Measurements from ENCODE around the gene STXBP3. TPM values are rescaled to one million over a fixed set of nuclear protein-coding genes. Genes with fewer than 3 reads are reported as not detected.
A peak's percentile ranks its signal among the peaks of the same experiment; 100 is the strongest.

The STXBP3 gene
- total and polyA plus RNA-seq, 2 of the 8 experiments (the other 6 are each of a cell fraction or from before 2014, with no cell fraction given): 6.0 to 38.5 TPM

DNA sequence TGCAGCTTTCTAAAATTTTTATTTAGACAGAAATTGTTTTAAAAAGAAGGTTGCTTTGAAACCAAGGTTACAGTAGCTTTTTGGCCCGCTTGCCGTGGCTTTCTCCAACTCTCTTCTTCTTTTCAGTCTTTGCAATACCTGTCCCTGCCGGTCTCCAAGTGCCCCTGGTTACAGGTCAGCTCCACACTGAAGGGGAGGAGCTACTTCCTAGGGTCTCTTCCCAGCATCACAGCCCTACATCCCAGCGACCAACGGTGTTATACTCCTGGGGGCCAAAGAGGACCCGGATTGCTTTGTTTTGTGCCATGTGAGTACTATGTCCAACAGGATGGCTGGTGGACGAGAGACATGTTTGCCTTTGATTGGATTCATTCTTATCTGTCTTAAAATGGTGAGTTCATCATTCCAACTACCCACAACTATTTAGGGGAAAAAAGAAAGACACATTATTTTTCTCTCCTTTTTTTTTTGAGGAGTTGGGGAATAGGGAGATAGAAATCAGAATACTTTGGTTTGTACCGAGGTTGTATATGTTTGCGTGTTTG is 33.8 kb upstream of the STXBP3 start, which contains the start of gene FNDC7:
Gene FNDC7 (plus strand): TSS at position 303 of the 545 bp plus-strand sequence. CDS start 26 bp downstream, at position 329.
- ChIA-PET CTCF (ENCODE audit: partially characterized antibody) (interaction anchor here (0.7 to 6.3 kb wide), 3 partner anchors 11 to 30 kb away, joined by 3 to 29 read pairs (median 3); partner anchors contain the start of gene PRPF38B), POLR2A (ENCODE audit: partially characterized antibody) (interaction anchor here (1.1 to 2.1 kb wide), 2 partner anchors 20 to 31 kb away, joined by 4 to 13 read pairs; partner anchors contain the start of gene PRPF38B)
- H4K5ac ChIP-seq (ENCODE audit: insufficient read length, low read depth, low read length): no peak within 1 kb of the TSS
- no peak within 1 kb of the TSS for H3K23ac ChIP-seq (ENCODE audit: insufficient read length)
- H3K36me3 ChIP-seq (ENCODE audit: control insufficient read depth in 2 of 4, insufficient read depth in 4 of 4, low read length in 3 of 4): no peaks in the 10 kb centered on the region
- no peak within 1 kb of the TSS for H3K4ac ChIP-seq (replicated peaks; ENCODE audit: insufficient read length, low read depth, low read length)
- no peaks in the 10 kb centered on the region for H3K79me1 ChIP-seq (ENCODE audit: low read depth, low read length)
- 47% methylated on average over 9 of the region's 9 CpGs; no CpG with 5 or more reads in 1 of the 2 experiments for WGBS, 2 experiments (ENCODE audit: extremely low coverage in 1 of 2, insufficient coverage in 1 of 2, insufficient read length in 1 of 2, insufficient replicate concordance in 2 of 2, low coverage in 1 of 2, low lambda C conversion rate in 2 of 2, missing lambda C conversion rate in 1 of 2)
- H3K56ac ChIP-seq (replicated peaks; ENCODE audit: insufficient read length, low read depth, low read length): no peak within 1 kb of the TSS
- H2AFZ ChIP-seq (ENCODE audit: low read length): peak within 1 kb of the TSS; percentile 70; the same call in 1 of the 2 replicates
- no peak within 1 kb of the TSS for H2BK120ac ChIP-seq (replicated peaks; ENCODE audit: low read depth, low read length)
- no peaks in the 10 kb centered on the region for H3K79me2 ChIP-seq (ENCODE audit: control insufficient read depth in 1 of 2, insufficient read depth in 2 of 2, low read length in 2 of 2)
- no peak within 1 kb of the TSS for H3K14ac ChIP-seq (ENCODE audit: insufficient read length)
- H3K4me2 ChIP-seq (ENCODE audit: insufficient read depth in 1 of 2, low read depth in 2 of 2, low read length in 2 of 2): no peak within 1 kb of the TSS
- no peaks in the 10 kb centered on the region for H3K23me2 ChIP-seq (ENCODE audit: low read depth, low read length)
- no peak within 1 kb of the TSS for H2BK5ac ChIP-seq (ENCODE audit: low read depth, low read length)
- H4K20me1 ChIP-seq (replicated peaks in 1 of 2; ENCODE audit: control insufficient read depth in 1 of 2, insufficient read depth in 2 of 2, low read length in 2 of 2): no peaks in the 10 kb centered on the region
- H2BK15ac ChIP-seq (ENCODE audit: low read length): no peak within 1 kb of the TSS
- TF ChIP-seq EP300 (IDR thresholded peaks at IDR 0.05; ENCODE audit: borderline replicate concordance in 1 of 2, low read depth in 2 of 2, low read length in 2 of 2) (no peak), PHF8 (conservative IDR thresholded peaks at IDR 0.05; ENCODE audit: low read depth, low read length) (no peak), GTF2F1 (IDR thresholded peaks at IDR 0.05; ENCODE audit: borderline replicate concordance, low read depth, low read length) (no peak), SIN3A (conservative IDR thresholded peaks at IDR 0.05 in 1 of 2, IDR thresholded peaks at IDR 0.05 in 1 of 2; ENCODE audit: low read depth in 1 of 2, low read length in 2 of 2) (no peak), GABPA (IDR thresholded peaks at IDR 0.05; ENCODE audit: borderline replicate concordance, insufficient read depth, low read length) (no peak), CHD2 (IDR thresholded peaks at IDR 0.05; ENCODE audit: low read length) (no peak)
- H3K9me3 ChIP-seq (ENCODE audit: insufficient read depth in 2 of 2, low read depth in 1 of 2, low read length in 1 of 2): no peaks in the 10 kb centered on the region
- H3K4me1 ChIP-seq (replicated peaks in 1 of 4; ENCODE audit: control insufficient read depth in 3 of 4, insufficient read depth in 4 of 4, low read length in 3 of 4): no peaks in the 10 kb centered on the region
- FAIRE-seq (peak; percentile 96), DNase-seq (ENCODE audit: low read depth in 1 of 2, low spot score in 2 of 2) (peak in 1 of 2 experiments; percentile 52)
- no peaks in the 10 kb centered on the region for H3K27me3 ChIP-seq (replicated peaks in 1 of 4; ENCODE audit: control insufficient read depth in 3 of 4, extremely low read depth in 1 of 4, insufficient read depth in 3 of 4, low read length in 3 of 4)
- no peak within 1 kb of the TSS for H2BK12ac ChIP-seq (ENCODE audit: low read depth, low read length)
- H3K4me3 ChIP-seq (ENCODE audit: extremely low read depth in 1 of 4, insufficient read depth in 2 of 4, low read depth in 3 of 4, low read length in 4 of 4): no peak within 1 kb of the TSS
- H3K18ac ChIP-seq (ENCODE audit: extremely low read depth, low read length): no peak within 1 kb of the TSS
- H3K27ac ChIP-seq (ENCODE audit: low read depth, low read length): no peak within 1 kb of the TSS
- H2BK20ac ChIP-seq (ENCODE audit: low read length): no peak within 1 kb of the TSS
- no peak within 1 kb of the TSS for H4K8ac ChIP-seq (ENCODE audit: extremely low read depth, insufficient read depth, low read length)
- H3K9ac ChIP-seq (replicated peaks in 1 of 4; ENCODE audit: extremely low read depth in 1 of 4, low read depth in 3 of 4, low read length in 3 of 4): no peak within 1 kb of the TSS
- H4K91ac ChIP-seq (replicated peaks; ENCODE audit: insufficient read length, low read length): no peak within 1 kb of the TSS
- H2AK5ac ChIP-seq (ENCODE audit: low read depth, low read length): no peak within 1 kb of the TSS
